Ishikawa (cell line): Measurements from ENCODE around the gene ZNF37A.

ENCODE experiments used
- CEBPB ChIP-seq: IDR thresholded peaks from 2 replicates; pipeline ENCODE4 v1.6.1; 2012
- RAD21 ChIP-seq: IDR thresholded peaks from 2 replicates; pipeline ENCODE4 v1.6.1; 2012; ENCODE audit warnings: low read depth
- TAF1 ChIP-seq: IDR thresholded peaks from 2 replicates; pipeline ENCODE4 v1.6.1; 2012; ENCODE audit warnings: low read depth, mild to moderate bottlenecking
- TCF12 ChIP-seq: IDR thresholded peaks from 2 replicates; pipeline ENCODE4 v1.6.1; 2012; ENCODE audit warnings: low read depth
- ZBTB7A ChIP-seq: IDR thresholded peaks from 2 replicates; pipeline ENCODE4 v1.6.1; 2012; ENCODE audit warnings: low read depth
- TF ChIP-seq, protein P1 (sequence below): IDR thresholded peaks from 2 replicates; pipeline ENCODE4 v1.6.1; 2012

DNA sequence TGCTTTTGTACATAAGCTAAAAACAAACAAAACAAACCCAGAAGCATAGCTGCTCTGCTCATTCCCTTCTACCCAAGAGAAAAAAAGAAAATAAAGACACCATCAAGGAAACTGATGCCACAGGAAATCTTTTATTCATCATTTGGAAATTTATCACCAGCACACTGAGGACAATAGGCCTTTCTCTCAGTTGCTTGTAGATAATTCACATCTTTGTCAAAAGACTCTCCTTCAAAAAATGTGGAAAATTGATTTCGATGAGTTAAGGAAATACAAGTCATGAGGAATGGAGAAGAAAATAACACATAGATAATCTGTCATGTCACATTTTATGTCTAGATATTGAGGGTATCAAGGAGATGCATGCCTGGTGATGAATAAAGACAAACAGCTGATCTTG lies 53.5 kb downstream of the ZNF37A start:
- no peak for TF ChIP-seq TCF12
- no peak for TF ChIP-seq CEBPB
- TF ChIP-seq TAF1, result no peak
- TF ChIP-seq, protein P1, sequence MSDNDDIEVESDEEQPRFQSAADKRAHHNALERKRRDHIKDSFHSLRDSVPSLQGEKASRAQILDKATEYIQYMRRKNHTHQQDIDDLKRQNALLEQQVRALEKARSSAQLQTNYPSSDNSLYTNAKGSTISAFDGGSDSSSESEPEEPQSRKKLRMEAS, result no peak
- TF ChIP-seq ZBTB7A, result no peak
- no peak for TF ChIP-seq RAD21
